ENCODE results near the gene MAP4K1.
A peak's percentile ranks its signal among the peaks of the same experiment; 100 is the strongest.
"Not testable (repeated sequence)": the region's sequence is repeated elsewhere in the genome, so short reads cannot be mapped to it uniquely, and the experiment has no call there.

The MAP4K1 gene

GRCh38 chr19:38569368-38569983, 48.3 kb downstream of the MAP4K1 start:
- no peak for DNase-seq (ENCODE audit: low spot score)

- no peak for DNase-seq (ENCODE audit: low spot score)
These were observed 52.1 kb downstream of the MAP4K1 start for GRCh38 chr19:38565691-38566105.

- DNase-seq (ENCODE audit: low spot score) = peak; percentile 74
These were observed 52.6 kb downstream of the MAP4K1 start for GRCh38 chr19:38564981-38565690.

- DNase-seq (ENCODE audit: low spot score) = no peak
These were observed 54.3 kb downstream of the MAP4K1 start for GRCh38 chr19:38563475-38563874.

GRCh38 chr19:38562096-38562495, 55.7 kb downstream of the MAP4K1 start:
- no peak for DNase-seq (ENCODE audit: low spot score)

- DNase-seq (ENCODE audit: low spot score) = no peak
These were observed 56.1 kb downstream of the MAP4K1 start for GRCh38 chr19:38561658-38562057.

- DNase-seq (ENCODE audit: low spot score) = no peak
These were observed 56.6 kb downstream of the MAP4K1 start for GRCh38 chr19:38561053-38561606.

GRCh38 chr19:38559428-38560401, 58.0 kb downstream of the MAP4K1 start:
- DNase-seq (ENCODE audit: low spot score) = no peak

- DNase-seq (ENCODE audit: low spot score) = not testable (repeated sequence)
These were observed 58.8 kb downstream of the MAP4K1 start for GRCh38 chr19:38558933-38559332.

- DNase-seq (ENCODE audit: low spot score) = no peak
These were observed 60.5 kb downstream of the MAP4K1 start for GRCh38 chr19:38557205-38557799.

GRCh38 chr19:38556521-38557174, 61.1 kb downstream of the MAP4K1 start:
- DNase-seq (ENCODE audit: low spot score) = no peak

GRCh38 chr19:38555200-38555599, 62.6 kb downstream of the MAP4K1 start:
- no peak for DNase-seq (ENCODE audit: low spot score)

- DNase-seq (ENCODE audit: low spot score) = no peak
These were observed 63.0 kb downstream of the MAP4K1 start for GRCh38 chr19:38554676-38555141.

GRCh38 chr19:38553239-38553638, 64.5 kb downstream of the MAP4K1 start:
- not testable (repeated sequence) for DNase-seq (ENCODE audit: low spot score)

- no peak for DNase-seq (ENCODE audit: low spot score)
These were observed 66.3 kb downstream of the MAP4K1 start for GRCh38 chr19:38551450-38551813.

- DNase-seq (ENCODE audit: low spot score) = no peak
These were observed 67.4 kb downstream of the MAP4K1 start for GRCh38 chr19:38550376-38550775.

GRCh38 chr19:38549942-38550341, 67.8 kb downstream of the MAP4K1 start:
- DNase-seq (ENCODE audit: low spot score) = no peak

GRCh38 chr19:38549061-38549460, 68.7 kb downstream of the MAP4K1 start:
- no peak for DNase-seq (ENCODE audit: low spot score)

GRCh38 chr19:38547421-38547820, 70.3 kb downstream of the MAP4K1 start:
- DNase-seq (ENCODE audit: low spot score) = no peak

- no peak for DNase-seq (ENCODE audit: low spot score)
These were observed 72.2 kb downstream of the MAP4K1 start for GRCh38 chr19:38545596-38545995.

All from D341Med (cell line).